Measurements from ENCODE around the gene RTN1.

DNA sequence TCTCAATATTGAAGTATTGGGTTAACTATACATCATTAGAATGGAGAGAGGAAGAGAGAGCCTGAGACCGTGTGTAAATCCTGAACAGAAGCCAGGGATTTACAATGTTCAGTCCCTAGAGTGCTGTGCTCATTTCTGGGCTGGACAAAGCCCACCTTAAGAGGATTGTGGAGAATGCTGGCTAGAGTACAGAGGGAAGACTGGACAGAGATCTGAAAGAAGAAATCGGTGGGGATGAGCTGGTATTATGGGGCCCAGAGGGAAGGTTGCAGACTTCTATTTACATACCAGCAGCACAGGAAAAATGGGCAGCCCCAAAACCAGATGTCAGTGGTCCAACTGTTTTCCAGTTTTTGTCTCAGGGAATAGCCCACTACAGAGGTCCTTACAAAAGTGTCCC lies 42.3 kb downstream of the RTN1 start:
- no peak for TF ChIP-seq RAD21 (IDR thresholded peaks at IDR 0.05; ENCODE audit: insufficient read depth, low read depth, low read length)
- no peak for TF ChIP-seq FOS (IDR thresholded peaks at IDR 0.05; ENCODE audit: borderline replicate concordance, extremely low read depth, insufficient read length)
- TF ChIP-seq, protein P1, sequence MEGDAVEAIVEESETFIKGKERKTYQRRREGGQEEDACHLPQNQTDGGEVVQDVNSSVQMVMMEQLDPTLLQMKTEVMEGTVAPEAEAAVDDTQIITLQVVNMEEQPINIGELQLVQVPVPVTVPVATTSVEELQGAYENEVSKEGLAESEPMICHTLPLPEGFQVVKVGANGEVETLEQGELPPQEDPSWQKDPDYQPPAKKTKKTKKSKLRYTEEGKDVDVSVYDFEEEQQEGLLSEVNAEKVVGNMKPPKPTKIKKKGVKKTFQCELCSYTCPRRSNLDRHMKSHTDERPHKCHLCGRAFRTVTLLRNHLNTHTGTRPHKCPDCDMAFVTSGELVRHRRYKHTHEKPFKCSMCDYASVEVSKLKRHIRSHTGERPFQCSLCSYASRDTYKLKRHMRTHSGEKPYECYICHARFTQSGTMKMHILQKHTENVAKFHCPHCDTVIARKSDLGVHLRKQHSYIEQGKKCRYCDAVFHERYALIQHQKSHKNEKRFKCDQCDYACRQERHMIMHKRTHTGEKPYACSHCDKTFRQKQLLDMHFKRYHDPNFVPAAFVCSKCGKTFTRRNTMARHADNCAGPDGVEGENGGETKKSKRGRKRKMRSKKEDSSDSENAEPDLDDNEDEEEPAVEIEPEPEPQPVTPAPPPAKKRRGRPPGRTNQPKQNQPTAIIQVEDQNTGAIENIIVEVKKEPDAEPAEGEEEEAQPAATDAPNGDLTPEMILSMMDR (IDR thresholded peaks at IDR 0.05 in 2 of 3, conservative IDR thresholded peaks at IDR 0.05 in 1 of 3; ENCODE audit: control insufficient read depth in 2 of 3, extremely low read depth in 1 of 3, insufficient read depth in 1 of 3, low read depth in 3 of 3, low read length in 3 of 3) = no peak
- no peak for TF ChIP-seq ATF7 (IDR thresholded peaks at IDR 0.05; ENCODE audit: low read depth)
- no peak for TF ChIP-seq EZH2 (IDR thresholded peaks at IDR 0.05; ENCODE audit: borderline replicate concordance, control insufficient read depth, low read depth, low read length)
- no peak for TF ChIP-seq POLR2A (IDR thresholded peaks at IDR 0.05; ENCODE audit: low read depth, low read length)
- TF ChIP-seq, protein P2, sequence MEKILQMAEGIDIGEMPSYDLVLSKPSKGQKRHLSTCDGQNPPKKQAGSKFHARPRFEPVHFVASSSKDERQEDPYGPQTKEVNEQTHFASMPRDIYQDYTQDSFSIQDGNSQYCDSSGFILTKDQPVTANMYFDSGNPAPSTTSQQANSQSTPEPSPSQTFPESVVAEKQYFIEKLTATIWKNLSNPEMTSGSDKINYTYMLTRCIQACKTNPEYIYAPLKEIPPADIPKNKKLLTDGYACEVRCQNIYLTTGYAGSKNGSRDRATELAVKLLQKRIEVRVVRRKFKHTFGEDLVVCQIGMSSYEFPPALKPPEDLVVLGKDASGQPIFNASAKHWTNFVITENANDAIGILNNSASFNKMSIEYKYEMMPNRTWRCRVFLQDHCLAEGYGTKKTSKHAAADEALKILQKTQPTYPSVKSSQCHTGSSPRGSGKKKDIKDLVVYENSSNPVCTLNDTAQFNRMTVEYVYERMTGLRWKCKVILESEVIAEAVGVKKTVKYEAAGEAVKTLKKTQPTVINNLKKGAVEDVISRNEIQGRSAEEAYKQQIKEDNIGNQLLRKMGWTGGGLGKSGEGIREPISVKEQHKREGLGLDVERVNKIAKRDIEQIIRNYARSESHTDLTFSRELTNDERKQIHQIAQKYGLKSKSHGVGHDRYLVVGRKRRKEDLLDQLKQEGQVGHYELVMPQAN (conservative IDR thresholded peaks at IDR 0.05) = no peak
- no peak for TF ChIP-seq EGR1 (IDR thresholded peaks at IDR 0.05; ENCODE audit: borderline replicate concordance in 1 of 2, low read depth in 2 of 2, low read length in 2 of 2)
- TF ChIP-seq ZZZ3 (IDR thresholded peaks at IDR 0.05; ENCODE audit: control insufficient read depth, insufficient read length, low read depth) = no peak
- TF ChIP-seq, protein P3, sequence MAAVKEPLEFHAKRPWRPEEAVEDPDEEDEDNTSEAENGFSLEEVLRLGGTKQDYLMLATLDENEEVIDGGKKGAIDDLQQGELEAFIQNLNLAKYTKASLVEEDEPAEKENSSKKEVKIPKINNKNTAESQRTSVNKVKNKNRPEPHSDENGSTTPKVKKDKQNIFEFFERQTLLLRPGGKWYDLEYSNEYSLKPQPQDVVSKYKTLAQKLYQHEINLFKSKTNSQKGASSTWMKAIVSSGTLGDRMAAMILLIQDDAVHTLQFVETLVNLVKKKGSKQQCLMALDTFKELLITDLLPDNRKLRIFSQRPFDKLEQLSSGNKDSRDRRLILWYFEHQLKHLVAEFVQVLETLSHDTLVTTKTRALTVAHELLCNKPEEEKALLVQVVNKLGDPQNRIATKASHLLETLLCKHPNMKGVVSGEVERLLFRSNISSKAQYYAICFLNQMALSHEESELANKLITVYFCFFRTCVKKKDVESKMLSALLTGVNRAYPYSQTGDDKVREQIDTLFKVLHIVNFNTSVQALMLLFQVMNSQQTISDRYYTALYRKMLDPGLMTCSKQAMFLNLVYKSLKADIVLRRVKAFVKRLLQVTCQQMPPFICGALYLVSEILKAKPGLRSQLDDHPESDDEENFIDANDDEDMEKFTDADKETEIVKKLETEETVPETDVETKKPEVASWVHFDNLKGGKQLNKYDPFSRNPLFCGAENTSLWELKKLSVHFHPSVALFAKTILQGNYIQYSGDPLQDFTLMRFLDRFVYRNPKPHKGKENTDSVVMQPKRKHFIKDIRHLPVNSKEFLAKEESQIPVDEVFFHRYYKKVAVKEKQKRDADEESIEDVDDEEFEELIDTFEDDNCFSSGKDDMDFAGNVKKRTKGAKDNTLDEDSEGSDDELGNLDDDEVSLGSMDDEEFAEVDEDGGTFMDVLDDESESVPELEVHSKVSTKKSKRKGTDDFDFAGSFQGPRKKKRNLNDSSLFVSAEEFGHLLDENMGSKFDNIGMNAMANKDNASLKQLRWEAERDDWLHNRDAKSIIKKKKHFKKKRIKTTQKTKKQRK (IDR thresholded peaks at IDR 0.05; ENCODE audit: low read depth, low read length) = no peak
- no peak for TF ChIP-seq POLR2AphosphoS5 (IDR thresholded peaks at IDR 0.05; ENCODE audit: low read length)
- TF ChIP-seq, protein P4, sequence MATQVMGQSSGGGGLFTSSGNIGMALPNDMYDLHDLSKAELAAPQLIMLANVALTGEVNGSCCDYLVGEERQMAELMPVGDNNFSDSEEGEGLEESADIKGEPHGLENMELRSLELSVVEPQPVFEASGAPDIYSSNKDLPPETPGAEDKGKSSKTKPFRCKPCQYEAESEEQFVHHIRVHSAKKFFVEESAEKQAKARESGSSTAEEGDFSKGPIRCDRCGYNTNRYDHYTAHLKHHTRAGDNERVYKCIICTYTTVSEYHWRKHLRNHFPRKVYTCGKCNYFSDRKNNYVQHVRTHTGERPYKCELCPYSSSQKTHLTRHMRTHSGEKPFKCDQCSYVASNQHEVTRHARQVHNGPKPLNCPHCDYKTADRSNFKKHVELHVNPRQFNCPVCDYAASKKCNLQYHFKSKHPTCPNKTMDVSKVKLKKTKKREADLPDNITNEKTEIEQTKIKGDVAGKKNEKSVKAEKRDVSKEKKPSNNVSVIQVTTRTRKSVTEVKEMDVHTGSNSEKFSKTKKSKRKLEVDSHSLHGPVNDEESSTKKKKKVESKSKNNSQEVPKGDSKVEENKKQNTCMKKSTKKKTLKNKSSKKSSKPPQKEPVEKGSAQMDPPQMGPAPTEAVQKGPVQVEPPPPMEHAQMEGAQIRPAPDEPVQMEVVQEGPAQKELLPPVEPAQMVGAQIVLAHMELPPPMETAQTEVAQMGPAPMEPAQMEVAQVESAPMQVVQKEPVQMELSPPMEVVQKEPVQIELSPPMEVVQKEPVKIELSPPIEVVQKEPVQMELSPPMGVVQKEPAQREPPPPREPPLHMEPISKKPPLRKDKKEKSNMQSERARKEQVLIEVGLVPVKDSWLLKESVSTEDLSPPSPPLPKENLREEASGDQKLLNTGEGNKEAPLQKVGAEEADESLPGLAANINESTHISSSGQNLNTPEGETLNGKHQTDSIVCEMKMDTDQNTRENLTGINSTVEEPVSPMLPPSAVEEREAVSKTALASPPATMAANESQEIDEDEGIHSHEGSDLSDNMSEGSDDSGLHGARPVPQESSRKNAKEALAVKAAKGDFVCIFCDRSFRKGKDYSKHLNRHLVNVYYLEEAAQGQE (IDR thresholded peaks at IDR 0.05; ENCODE audit: low read depth, low read length) = no peak
- TF ChIP-seq, protein P5, sequence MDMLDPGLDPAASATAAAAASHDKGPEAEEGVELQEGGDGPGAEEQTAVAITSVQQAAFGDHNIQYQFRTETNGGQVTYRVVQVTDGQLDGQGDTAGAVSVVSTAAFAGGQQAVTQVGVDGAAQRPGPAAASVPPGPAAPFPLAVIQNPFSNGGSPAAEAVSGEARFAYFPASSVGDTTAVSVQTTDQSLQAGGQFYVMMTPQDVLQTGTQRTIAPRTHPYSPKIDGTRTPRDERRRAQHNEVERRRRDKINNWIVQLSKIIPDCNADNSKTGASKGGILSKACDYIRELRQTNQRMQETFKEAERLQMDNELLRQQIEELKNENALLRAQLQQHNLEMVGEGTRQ (IDR thresholded peaks at IDR 0.05; ENCODE audit: borderline replicate concordance, low read depth, low read length) = no peak
